ENCODE results near the gene CNST.
"Not testable (repeated sequence)": the region's sequence is repeated elsewhere in the genome, so short reads cannot be mapped to it uniquely, and the experiment has no call there.

CNST gene

GRCh38 chr1:246582301-246583055 lies 16.2 kb downstream of the CNST start:
- in situ Hi-C loops (cut with MboI; ENCODE audit: low sequenced_read_pairs), result no loop called here

- in situ Hi-C loops (cut with MboI; ENCODE audit: low sequenced_read_pairs), result no loop called here
Measured at GRCh38 chr1:246583056-246583440, 16.8 kb downstream of the CNST start.

- in situ Hi-C loops (cut with MboI; ENCODE audit: low sequenced_read_pairs), result no loop called here
Measured at GRCh38 chr1:246583448-246584185, 17.4 kb downstream of the CNST start.

- in situ Hi-C loops (cut with MboI; ENCODE audit: low sequenced_read_pairs), result no loop called here
Measured at GRCh38 chr1:246587032-246587431, 20.8 kb downstream of the CNST start.

GRCh38 chr1:246587606-246588005 lies 21.4 kb downstream of the CNST start:
- in situ Hi-C loops (cut with MboI; ENCODE audit: low sequenced_read_pairs), result no loop called here

- in situ Hi-C loops (cut with MboI; ENCODE audit: low sequenced_read_pairs), result no loop called here
Measured at GRCh38 chr1:246588159-246588721, 22.0 kb downstream of the CNST start.

- in situ Hi-C loops (cut with MboI; ENCODE audit: low sequenced_read_pairs), result not testable (repeated sequence)
Measured at GRCh38 chr1:246589919-246590318, 23.7 kb downstream of the CNST start.

GRCh38 chr1:246591047-246591446 lies 24.8 kb downstream of the CNST start:
- in situ Hi-C loops (cut with MboI; ENCODE audit: low sequenced_read_pairs), result no loop called here

- in situ Hi-C loops (cut with MboI; ENCODE audit: low sequenced_read_pairs), result no loop called here
Measured at GRCh38 chr1:246591504-246591903, 25.2 kb downstream of the CNST start.

GRCh38 chr1:246591958-246592357 lies 25.7 kb downstream of the CNST start:
- in situ Hi-C loops (cut with MboI; ENCODE audit: low sequenced_read_pairs), result no loop called here

GRCh38 chr1:246592695-246593094 lies 26.4 kb downstream of the CNST start:
- in situ Hi-C loops (cut with MboI; ENCODE audit: low sequenced_read_pairs), result no loop called here

- in situ Hi-C loops (cut with MboI; ENCODE audit: low sequenced_read_pairs), result no loop called here
Measured at GRCh38 chr1:246595146-246595545, 28.9 kb downstream of the CNST start.

GRCh38 chr1:246597340-246597739 lies 31.1 kb downstream of the CNST start:
- in situ Hi-C loops (cut with MboI; ENCODE audit: low sequenced_read_pairs), result no loop called here

GRCh38 chr1:246597971-246598370 lies 31.7 kb downstream of the CNST start:
- in situ Hi-C loops (cut with MboI; ENCODE audit: low sequenced_read_pairs), result no loop called here

GRCh38 chr1:246599315-246599714 lies 33.1 kb downstream of the CNST start:
- in situ Hi-C loops (cut with MboI; ENCODE audit: low sequenced_read_pairs), result no loop called here

- in situ Hi-C loops (cut with MboI; ENCODE audit: low sequenced_read_pairs), result no loop called here
Measured at GRCh38 chr1:246600579-246600978, 34.3 kb downstream of the CNST start.

- in situ Hi-C loops (cut with MboI; ENCODE audit: low sequenced_read_pairs), result no loop called here
Measured at GRCh38 chr1:246602194-246602593, 35.9 kb downstream of the CNST start.

GRCh38 chr1:246605231-246605630 lies 39.0 kb downstream of the CNST start:
- in situ Hi-C loops (cut with MboI; ENCODE audit: low sequenced_read_pairs), result not testable (repeated sequence)

- in situ Hi-C loops (cut with MboI; ENCODE audit: low sequenced_read_pairs), result no loop called here
Measured at GRCh38 chr1:246607462-246607861, 41.2 kb downstream of the CNST start.

GRCh38 chr1:246608616-246609376 lies 42.5 kb downstream of the CNST start:
- in situ Hi-C loops (cut with MboI; ENCODE audit: low sequenced_read_pairs), result no loop called here

- in situ Hi-C loops (cut with MboI; ENCODE audit: low sequenced_read_pairs), result no loop called here
Measured at GRCh38 chr1:246609632-246610031, 43.4 kb downstream of the CNST start.

Measured in HL-60/S4 treated with phorbol 12-myristate 13-acetate at 8.2 ng/mL for 4 days and 3 days (cell line).